HG03139 (cell line): ENCODE measurements around the gene NLGN1.

ENCODE experiments used
- ATAC-seq: cut with Tn5 transposase; IDR thresholded peaks from one replicate; pipeline ENCODE4 v1.9.1; 2021; ENCODE audit not compliant: unreplicated experiment

NLGN1 gene

DNA sequence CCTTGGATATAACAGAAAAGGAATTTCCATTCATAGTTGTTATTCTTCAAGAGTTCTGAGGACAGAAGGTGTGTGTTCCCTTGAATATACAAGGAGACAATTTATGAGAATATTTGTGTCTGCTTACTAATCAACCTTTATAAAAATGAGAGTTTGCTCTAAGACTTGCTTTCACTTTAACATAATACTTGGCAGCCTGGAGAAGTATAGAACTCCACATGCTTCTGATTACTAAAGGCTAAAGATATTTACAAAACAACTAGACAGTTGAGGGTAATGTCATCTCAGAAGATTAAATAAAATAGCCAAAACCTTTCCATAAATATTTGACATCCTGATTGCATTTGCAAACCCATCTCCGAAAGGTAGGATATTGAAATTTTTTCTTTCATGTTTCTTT, 734.5 kb downstream of the NLGN1 start:
- ATAC-seq: no peak

DNA sequence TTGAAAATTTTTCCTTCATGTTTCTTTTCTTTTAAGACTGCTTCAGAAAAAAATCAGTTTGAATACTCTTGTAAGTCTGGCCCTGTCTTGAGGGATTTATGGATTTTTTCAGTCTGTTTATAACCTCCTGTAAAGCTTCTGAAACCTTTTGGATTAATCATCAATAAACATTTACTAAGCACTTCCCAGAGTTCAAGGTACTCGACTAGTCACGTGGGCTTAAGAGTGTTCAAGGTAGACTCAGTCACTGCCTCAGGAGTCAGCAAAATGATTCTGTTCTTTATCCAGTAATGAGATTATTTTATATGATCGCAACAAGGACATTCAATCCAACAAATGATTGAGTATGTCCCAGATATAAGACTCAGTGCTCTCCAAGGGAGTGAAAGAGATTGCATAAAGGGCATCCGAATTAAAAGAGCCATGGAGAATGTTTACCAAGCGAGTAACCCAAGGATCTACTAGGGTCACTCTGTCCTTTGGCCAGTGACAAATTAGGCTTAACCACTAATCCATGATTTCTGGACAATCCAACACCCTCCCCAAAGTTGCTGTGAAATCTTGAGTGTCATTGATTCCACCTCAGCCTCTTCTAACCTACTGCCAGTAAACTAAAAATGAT, 735.0 kb downstream of the NLGN1 start:
- ATAC-seq: no peak

DNA sequence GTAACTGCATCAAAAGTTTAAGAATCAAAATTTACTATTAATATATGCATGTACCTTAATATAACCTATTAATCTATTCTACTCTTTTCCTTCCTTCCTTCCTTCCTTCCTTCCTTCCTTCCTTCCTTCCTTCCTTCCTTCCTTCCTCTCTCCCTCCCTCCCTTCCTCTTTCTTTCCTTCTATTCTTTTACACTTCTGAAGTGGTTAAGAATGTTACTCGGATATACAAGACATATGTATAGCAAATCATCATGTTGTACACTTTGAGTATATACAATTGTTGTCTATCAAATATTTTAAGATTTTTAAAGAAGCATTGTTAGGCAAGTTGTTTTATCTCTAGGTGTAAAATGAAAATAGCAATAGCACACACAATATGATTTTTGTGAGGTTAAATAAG, 748.5 kb downstream of the NLGN1 start:
- ATAC-seq: no peak

DNA sequence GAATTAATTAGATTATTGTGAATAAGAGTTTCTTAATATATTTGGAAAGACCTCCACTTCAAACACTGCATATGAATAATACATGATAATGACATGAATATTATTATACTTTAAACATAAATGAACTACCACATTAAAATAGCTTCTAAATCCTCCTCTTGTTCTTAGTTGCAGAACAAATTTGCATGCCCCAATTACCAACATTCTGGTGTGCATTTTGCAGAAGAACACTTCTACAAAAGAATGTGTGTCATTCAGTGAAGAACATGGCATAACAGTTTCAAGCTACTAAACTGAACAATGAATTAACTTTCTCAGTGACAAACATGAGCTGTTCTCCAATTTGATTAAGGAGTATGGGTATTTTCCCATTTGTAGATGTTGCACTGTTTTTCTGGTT, 750.3 kb downstream of the NLGN1 start:
- no peak for ATAC-seq

DNA sequence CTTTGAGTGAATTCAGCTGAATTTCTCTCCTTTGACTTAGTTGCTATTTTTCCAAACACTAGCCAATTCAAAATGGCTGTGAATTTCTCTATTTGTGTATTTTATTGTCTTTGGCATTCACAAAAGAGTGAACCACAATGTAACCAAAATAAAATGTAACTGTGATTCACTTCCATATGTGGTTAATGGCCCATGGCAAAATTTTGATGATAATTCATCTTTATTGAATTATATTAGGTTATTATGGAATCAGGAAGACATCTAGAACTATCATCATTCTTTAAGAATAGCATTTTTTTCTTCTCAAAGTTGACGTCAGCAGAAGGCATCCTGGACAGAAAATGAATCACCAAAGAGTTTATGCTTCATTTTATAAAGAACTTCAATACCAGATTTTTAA, 756.3 kb downstream of the NLGN1 start:
- ATAC-seq: no peak

DNA sequence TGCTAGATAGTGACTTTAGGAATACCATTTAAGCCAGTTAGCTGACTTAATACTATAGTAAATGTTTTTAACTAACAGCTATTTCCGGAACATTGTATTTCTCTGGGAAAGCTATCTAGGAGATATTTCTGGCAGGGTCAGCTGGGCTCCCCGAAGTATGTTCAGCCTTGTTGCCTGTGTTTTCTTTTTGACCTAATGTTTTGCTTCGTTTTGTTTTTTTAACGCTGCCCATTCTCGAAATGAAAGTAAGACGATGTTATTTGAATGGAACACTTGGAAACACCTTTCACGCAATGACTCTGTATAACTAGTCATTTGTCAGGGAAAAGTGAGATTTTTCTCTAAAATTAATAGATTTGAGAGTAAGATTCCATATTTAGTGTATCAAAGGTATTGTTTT, 758.7 kb downstream of the NLGN1 start:
- no peak for ATAC-seq

DNA sequence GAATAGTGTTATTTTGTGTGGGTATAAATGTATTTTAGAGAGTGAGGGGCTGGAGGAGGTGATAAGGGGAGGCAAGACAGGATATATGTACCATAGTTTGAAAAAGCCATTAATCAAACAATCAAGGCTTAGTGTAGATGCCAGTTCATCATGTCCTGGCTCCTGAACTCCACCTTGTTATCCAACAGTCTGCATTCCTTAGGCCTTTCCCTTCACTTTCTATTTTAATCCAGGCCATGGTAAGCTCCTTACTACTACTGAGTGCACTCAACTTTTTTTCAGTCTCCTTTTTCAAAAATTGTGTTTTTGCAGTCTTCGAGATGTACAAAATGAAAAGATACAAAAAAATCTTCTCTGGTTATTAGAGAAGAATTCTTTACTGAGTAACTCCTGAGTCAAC, 761.1 kb downstream of the NLGN1 start:
- ATAC-seq: no peak

DNA sequence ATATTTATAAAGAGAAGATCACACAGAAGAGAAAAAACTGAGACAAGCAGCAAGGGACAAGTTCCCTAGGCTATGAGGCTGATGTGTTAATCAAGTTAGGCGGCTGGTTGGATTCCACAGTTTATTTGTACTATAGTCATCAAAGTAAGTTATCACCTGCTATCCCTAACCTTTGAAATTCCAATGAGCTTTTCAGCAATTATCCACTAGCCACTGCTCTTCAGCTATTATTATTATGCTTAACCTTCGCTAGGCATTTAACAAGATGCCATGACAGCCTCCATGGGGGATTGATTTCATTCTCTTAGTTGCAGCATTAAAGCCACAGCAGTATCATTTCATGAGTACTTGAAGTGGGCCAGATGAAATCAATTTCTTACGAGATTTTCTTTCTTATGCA, 762.1 kb downstream of the NLGN1 start:
- no peak for ATAC-seq

DNA sequence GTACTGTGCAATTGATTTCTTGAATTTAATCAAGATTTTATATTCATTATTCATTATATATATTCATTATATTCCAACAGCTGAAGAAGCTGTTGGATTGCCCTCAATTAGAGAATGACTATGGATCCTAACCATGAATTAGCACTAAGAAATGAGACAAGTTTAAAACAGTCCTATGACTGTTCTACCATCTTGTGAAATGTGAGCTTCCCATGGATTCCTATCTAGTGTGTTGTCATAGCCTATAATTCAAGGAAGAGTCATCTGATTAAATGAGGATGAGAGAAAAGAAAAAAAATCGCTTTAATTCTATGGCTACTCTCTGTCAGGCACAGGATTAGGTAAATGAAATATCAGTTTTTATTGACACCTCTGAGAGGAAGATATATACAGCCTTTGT, 765.0 kb downstream of the NLGN1 start:
- no peak for ATAC-seq

DNA sequence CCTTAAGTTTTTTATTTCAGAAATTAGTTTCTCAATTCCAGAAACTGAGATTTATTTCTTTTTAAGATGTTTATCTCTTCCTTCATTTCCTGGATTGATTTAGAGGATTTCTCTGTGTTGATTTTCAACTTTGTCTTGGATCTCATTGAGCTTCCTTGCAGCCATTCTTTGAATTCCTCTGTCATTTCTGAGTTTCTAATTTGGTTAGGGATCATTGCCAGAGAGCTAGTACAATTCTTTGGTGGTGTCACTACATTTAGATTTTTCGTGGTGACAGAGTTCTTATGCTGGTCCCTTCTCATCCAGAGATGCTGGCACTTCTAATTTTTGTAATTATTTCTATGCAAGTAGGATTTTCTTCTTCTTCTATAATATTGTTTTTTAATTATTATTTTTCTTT, 770.5 kb downstream of the NLGN1 start:
- no peak for ATAC-seq

DNA sequence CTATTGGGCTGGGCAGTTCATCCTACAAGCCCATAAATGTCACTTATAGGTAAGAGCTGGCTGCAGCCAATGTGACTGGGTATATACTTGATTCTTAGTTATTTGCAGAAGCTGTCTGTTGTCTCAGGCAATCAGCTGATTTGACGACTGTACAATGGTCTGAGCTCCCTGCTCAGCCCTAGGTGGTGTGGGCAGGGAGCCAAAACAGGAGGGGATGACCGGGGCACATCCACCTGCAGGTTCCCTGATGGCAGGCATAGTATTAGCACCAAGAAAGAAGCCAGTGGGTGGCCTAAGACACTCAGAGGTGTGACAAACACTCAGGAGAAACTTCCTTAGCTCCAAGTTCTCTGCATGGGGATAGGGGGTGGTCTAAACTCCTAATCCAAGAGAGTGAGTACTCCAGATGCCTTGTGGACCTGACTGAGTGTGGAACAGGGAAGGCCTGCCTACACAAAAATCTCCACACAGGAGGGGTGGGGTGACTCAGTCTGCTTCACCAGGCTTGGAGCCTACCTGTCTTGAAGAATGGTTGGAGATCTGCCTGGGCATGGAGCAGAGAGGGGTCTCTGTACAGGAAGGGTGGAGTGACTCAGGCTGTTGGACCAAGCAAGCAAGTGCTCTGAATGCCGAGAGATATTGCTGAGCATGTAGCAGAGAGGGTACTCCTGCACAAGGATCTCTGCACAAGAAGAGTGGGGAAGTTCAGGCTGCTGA, 771.2 kb downstream of the NLGN1 start:
- ATAC-seq: no peak

DNA sequence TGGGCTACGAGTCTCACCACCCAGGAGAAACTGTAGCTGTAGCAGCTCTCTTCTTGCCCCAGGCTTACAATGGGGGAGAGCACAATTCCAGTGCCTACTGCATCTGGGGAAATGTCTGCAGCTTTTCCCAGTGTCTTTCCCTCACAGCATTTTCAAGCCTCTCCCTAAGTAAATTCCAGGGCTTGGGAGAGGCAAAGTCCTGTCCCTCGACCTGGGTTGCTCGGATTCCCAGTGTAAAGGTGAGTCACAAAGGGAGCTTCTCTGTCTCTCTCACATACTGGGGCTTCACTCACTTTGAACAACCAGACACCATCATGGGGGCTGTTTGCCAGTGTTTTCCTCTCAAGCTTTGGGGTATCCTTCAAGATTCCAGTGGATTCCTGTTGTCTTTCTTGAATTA, 772.2 kb downstream of the NLGN1 start:
- ATAC-seq: no peak

DNA sequence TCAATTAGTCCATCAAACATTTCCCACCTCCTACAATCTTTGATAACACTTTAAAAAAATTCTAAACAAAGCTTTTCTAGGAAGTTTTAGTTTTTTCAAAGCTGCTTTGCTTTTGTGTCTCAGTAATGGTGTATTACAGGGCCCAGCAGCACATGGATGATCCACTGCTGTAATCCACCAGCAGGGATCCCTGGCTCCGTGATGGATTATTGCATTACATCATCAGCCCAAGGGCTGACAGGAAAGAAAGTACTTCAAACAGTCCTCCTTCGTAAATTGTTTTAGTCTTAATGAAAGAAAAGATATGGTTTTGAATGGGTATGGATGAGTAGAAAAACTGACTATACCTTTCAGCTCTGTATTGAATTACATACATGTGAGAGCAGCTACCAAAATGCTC, 772.7 kb downstream of the NLGN1 start:
- ATAC-seq: no peak

DNA sequence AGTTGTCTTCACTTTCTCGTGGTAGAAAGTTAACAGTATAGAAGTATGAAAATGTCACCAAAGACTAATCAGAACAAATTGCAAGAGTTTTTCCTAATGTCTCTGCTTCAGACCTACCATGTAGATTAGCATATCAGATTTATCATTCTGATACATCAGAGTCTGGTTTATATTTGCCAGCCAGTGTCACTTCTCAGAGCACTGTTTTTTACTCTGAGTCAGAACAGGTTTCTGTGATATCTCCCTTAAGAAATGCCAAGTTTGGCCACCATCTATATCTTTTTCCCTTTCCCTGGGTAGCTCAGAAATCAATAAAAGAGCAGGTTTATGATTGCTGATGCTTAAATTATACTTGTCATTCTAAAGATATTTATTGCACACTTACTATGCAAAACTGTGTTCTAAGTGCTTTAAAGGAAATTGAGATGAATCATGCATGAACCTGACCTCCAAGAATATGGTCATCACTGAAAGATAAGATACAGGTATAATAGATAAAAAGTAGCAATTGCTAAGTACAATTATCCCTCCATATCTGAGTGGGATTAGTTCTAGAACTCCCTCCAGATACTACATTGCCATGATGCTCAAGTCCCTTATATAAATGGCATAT, 788.9 kb downstream of the NLGN1 start:
- ATAC-seq: no peak

DNA sequence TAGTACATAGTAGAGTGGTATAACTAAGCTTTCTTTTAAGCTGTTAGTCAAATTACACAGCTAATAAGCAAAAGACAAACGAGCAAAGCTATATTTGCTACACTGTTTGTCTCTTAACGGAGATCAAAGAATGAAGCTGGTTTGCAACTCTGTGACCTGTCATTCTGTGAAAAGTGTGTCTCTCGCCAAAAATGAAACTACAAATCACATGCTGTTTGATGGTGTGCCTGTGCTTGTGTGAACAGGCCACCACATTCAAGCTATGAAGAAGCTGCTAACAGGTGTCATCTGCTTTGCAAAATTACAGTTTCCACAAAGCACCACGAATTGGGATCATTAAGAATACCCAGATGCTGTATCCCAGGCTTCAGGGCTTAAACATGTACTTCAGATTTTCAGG, 793.8 kb downstream of the NLGN1 start:
- no peak for ATAC-seq

DNA sequence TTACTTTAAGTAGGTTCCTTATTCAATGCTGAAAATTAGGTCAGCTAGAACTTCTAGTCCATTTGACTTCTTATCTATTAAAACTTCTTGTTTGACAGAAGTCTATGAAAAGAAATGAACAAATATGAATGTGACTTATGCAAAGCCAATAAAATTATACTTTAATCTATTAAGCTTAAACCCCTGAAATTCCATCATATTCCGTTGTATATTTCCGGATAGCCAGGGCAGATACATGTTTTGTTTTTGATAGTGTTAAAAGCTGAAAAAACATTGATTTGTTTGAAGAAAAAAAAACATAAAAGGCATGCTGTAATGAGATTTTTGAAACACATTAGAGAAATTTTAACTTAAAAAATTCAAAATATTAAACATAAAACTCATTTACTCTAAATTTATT, 794.4 kb downstream of the NLGN1 start:
- ATAC-seq: no peak

DNA sequence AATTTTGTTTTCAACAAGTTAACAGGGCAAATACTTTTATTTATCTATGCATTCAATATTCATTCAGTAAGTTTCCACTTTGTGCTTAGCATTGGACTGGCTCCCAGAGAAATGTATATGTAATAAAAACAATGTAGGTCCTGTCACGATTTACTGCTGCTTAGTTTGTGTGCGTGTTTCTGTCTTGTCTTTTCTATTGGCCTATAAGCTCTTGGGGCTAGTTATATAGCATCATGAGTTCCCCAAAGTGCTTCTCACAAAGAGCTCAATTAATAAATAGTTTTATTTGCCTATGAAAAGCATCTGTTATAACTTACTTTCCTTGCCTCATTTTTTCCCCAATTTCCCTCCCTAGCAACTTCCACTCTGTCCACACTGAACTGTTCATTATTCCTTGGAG, 794.9 kb downstream of the NLGN1 start:
- ATAC-seq: no peak

DNA sequence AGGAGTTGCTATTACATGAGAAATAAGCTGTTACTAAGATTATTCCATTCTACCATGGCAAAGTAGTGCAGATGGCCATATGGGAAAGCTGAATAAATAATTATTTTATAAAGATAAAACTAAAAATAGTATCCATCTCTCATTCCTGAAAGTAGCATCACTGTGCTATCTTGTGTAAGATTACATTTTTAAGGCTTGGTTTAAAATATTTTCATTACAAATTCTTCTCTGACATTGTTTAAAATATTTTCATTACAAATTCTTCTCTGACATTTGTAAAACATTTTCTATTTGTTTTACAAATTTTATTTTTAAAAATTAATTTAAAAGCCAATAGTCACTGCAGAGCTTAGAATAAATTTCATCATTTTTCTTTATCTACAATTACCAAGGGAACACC, 796.1 kb downstream of the NLGN1 start:
- ATAC-seq: no peak

DNA sequence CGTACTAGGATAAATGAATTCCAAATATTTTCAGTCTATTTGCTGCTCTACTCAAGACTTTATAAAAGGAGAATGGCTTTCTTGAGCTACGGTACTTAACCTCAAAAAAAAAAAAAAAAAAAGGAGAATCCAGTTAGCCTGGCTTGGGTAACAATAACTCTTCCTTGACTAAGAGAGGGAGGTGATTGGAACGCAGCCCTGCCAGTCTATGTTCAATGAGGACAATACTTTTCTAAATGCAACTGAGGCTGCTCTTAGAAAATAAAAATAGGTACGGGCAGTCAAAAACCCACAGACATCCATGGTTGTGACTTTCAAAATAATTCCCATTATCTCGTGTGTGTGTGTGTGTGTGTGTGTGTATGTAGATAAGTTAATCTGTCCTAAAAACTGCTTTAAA, 799.9 kb downstream of the NLGN1 start:
- no peak for ATAC-seq

DNA sequence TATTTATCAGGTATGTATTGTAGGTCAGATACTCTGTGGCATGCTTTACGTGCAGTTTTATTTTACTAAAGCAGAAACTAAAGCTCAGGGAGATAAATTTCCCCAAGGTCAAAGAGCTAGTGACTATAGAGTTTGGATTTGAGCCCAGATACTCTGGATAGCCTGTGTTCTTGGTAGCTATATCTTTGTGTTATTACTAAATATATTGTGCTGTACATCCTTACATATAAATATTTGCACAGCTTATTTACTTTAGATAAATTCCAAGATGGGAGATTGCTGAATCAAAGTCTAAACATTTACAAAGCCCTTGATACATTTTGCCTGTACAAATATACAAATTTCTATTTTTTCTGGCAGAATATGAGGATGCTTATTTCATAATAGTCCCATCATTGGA, 800.7 kb downstream of the NLGN1 start:
- no peak for ATAC-seq

DNA sequence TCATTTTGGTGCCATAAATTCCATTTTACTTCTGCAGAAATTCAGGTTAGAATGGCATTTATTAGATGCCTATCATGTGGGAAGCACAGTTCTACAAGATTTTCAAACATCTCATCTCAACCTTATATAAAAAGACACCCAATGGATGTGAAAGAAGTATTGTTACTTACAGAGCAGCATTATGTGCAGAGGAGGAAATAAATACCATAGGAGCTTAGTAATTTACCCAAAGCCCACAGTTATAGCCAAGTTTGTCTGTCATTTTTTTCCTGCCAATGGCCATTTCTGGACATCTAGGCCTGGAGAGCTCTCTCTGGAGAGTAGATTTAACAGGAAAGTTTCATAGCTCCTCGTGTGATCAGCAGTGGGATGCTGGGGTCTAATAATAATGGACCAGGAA, 802.2 kb downstream of the NLGN1 start:
- no peak for ATAC-seq

DNA sequence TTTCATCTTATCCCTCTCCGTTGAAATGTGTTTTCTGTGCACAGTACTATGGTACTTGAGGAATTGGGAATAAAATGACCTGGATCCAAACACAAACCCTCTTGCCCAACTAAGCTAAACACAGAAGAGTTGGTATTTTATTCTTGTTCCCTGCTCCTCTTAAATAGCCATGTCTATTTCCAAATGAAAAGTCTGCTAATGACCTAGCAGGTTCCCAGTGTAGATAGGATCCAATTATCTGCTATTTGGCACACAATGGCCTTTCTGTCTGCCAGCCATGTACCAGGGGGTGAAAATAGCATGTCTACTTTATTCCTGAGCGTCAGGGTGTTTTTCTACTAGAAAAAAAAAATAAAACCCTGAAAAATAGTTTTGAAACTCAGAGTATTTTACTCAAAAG, 804.6 kb downstream of the NLGN1 start:
- no peak for ATAC-seq

DNA sequence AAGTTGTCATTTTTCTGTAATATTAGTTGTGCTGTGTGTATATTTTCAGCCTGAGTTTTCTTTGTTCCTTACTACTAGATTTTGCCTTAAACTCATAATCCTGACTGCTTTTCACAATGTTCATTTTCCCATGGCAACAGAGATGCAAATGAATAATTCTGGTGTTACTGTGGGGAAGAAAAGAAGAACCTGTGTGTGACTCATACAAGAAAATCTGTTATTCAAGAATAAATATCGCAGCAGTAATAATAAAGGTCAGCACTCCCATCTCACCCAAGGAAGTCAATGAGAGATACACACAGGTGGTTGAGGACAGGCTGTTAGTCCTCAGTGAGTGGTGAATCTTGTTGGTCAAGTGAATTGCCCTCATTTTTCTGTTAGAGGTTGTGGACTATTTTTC, 805.0 kb downstream of the NLGN1 start:
- no peak for ATAC-seq
